Spleen (tissue), 11 donors: ENCODE measurements around the gene ZDHHC17. TPM values are rescaled to one million over a fixed set of nuclear protein-coding genes. Genes with fewer than 3 reads are reported as not detected.
"Not testable (repeated sequence)": the region's sequence is repeated elsewhere in the genome, so short reads cannot be mapped to it uniquely, and the experiment has no call there.

Experiments used
- DNase-seq: peaks from one replicate; pipeline ENCODE4 v3.0.0-alpha.2; 2020
- H3K27ac ChIP-seq, 8 donors: fragments of 200-600 bp; sonication (generic) in 7 of 8; 1 replicate in 4 of 8; 2 replicates in 4 of 8; pipeline versions ENCODE4 v1.5.0 to v1.8.0; 2016 to 2021; ENCODE audit warnings: inconsistent platforms in 4 of 8, mild to moderate bottlenecking in 4 of 8, moderate library complexity in 1 of 8
- H3K27me3 ChIP-seq, 7 donors: fragments of 200-600 bp; sonication (generic) in 6 of 7; replicated peaks in 1 of 7; 1 replicate in 4 of 7; 2 replicates in 3 of 7; pipeline versions ENCODE4 v1.5.0 to v1.8.0; 2016 to 2021; ENCODE audit warnings: inconsistent platforms in 3 of 7, mild to moderate bottlenecking in 1 of 7
- H3K36me3 ChIP-seq, 6 donors: fragments of 200-600 bp; sonication (generic) in 5 of 6; 1 replicate in 4 of 6; 2 replicates in 2 of 6; pipeline versions ENCODE4 v1.5.0 to v1.8.0; 2016 to 2021; ENCODE audit warnings: inconsistent platforms in 2 of 6
- H3K4me1 ChIP-seq, 6 donors: fragments of 200-600 bp; sonication (generic) in 5 of 6; 1 replicate in 3 of 6; 2 replicates in 3 of 6; pipeline versions ENCODE4 v1.5.0 to v1.8.0; 2016 to 2021; ENCODE audit warnings: inconsistent platforms in 3 of 6
- H3K4me3 ChIP-seq, 8 donors: fragments of 200-600 bp; sonication (generic) in 7 of 8; 1 replicate in 4 of 8; 2 replicates in 4 of 8; pipeline versions ENCODE4 v1.5.0 to v1.8.0; 2016 to 2021; ENCODE audit warnings: inconsistent platforms in 4 of 8, mild to moderate bottlenecking in 4 of 8, moderate library complexity in 2 of 8
- H3K9me3 ChIP-seq, 8 donors: fragments of 200-600 bp; sonication (generic) in 7 of 8; 1 replicate in 4 of 8; 2 replicates in 4 of 8; pipeline versions ENCODE4 v1.5.0 to v1.8.0; 2016 to 2021; ENCODE audit warnings: inconsistent platforms in 4 of 8
- CTCF ChIP-seq, 11 experiments: fragments of 200-600 bp in 7 of 11; fragments of 450-650 bp in 4 of 11; sonication (generic) in 4 of 11; IDR thresholded peaks in 8 of 11; conservative IDR thresholded peaks in 3 of 11; 1 replicate in 7 of 11; 2 replicates in 4 of 11; pipeline versions ENCODE4 v1.4.0 to v1.8.0; 2016 to 2021; ENCODE audit warnings: antibody characterized with exemption in 11 of 11, inconsistent platforms in 4 of 11, mild to moderate bottlenecking in 1 of 11
- POLR2A ChIP-seq, 3 donors: fragments of 450-650 bp; IDR thresholded peaks; one replicate each; pipeline ENCODE4 v1.5.1; 2017; ENCODE audit warnings: antibody characterized with exemption in 3 of 3, mild to moderate bottlenecking in 1 of 3
- POLR2AphosphoS5 ChIP-seq, 3 donors: sonication (generic); formaldehyde crosslinking; IDR thresholded peaks; one replicate each; pipeline ENCODE4 v1.5.1; 2017; ENCODE audit warnings: antibody characterized with exemption in 3 of 3
- WGBS, 5 donors: extraction: QIAGEN DNeasy Blood & Tissue Kit in 3 of 5; methylation state at CpG; one replicate each; pipeline versions ENCODE4 v1.1.5 to v1.1.7; 2013 to 2018; 5-methylcytosine and 5-hydroxymethylcytosine counted together
- intact Hi-C: fragments of 100-400 bp; cut with DNase I; formaldehyde crosslinking; loops from one replicate; pipeline ENCODE4 v1.15.0; 2023; ENCODE audit warnings: low total_unique reads
- polyA plus RNA-seq, 3 donors: library from polyadenylated mRNA; stranded (reverse); fragments of 200-250 nt; gene quantifications; one replicate each; pipeline ENCODE4 v1.2.1, GENCODE V29; 2013
- total RNA-seq, 7 donors: library from RNA; depleted of rRNA in 3 of 7; stranded (reverse); fragments of >200 nt in 3 of 7; fragmentation: NEBNext Ultra II Directional in 4 of 7; extraction: Animal tissue kit (Norgen Biotek cat#: 25700) in 4 of 7; gene quantifications; one replicate each; pipeline versions ENCODE4 v1.1.0 to v1.2.1, GENCODE V29; 2016 to 2021
- donor health status: healthy with polysubstance abuse.
- donor health status: DM: no; HTN: no; CAD: no; lungs with moderate emphysema.
- donor health status: DM: no; HTN: no; CAD: no.
- donor health status: Bipolar disorder and iron deficiency.
- donor health status: healthy.
- donor health status: DM: no; HTN: no; CAD: no.
- donor health status: DM: yes; HTN: yes; CAD: no.

ZDHHC17 gene
- total and polyA plus RNA-seq, 10 donors: 10.1 to 69.4 (median 45.8) TPM

GRCh38 chr12:76717314-76717713 lies 46.6 kb upstream of the ZDHHC17 start:
- Histone ChIP-seq H3K9me3 (no peaks in the 10 kb centered on the region), H3K27ac (no peak overlapping the region), H3K36me3 (no peaks in the 10 kb centered on the region), H3K27me3 (no peaks in the 10 kb centered on the region), H3K4me3 (no peak overlapping the region), H3K4me1 (no peaks in the 10 kb centered on the region)
- TF ChIP-seq CTCF (IDR thresholded peaks at IDR 0.05 in 8 of 11, conservative IDR thresholded peaks at IDR 0.05 in 3 of 11) (no peak), POLR2A (IDR thresholded peaks at IDR 0.05) (no peak), POLR2AphosphoS5 (IDR thresholded peaks at IDR 0.05) (no peak)
- WGBS, 5 donors: 77 to 92% (median 83%) methylated on average over 1 of the region's 1 CpG
- no peak for DNase-seq
- intact Hi-C loops: no loop called here

GRCh38 chr12:76719171-76720041 lies 44.5 kb upstream of the ZDHHC17 start:
- H3K27ac ChIP-seq: no peak overlapping the region
- H3K9me3 ChIP-seq: no peaks in the 10 kb centered on the region
- H3K4me1 ChIP-seq: no peaks in the 10 kb centered on the region
- H3K36me3 ChIP-seq: no peaks in the 10 kb centered on the region
- no peak for TF ChIP-seq CTCF (IDR thresholded peaks at IDR 0.05 in 8 of 11, conservative IDR thresholded peaks at IDR 0.05 in 3 of 11)
- DNase-seq: no peak
- 90 to 95% (median 94%) methylated on average over 4 to 5 of the region's 5 CpGs for WGBS, 5 donors
- intact Hi-C loops: no loop called here
- no peak overlapping the region for H3K4me3 ChIP-seq
- no peaks in the 10 kb centered on the region for H3K27me3 ChIP-seq

GRCh38 chr12:76720068-76720467 lies 43.8 kb upstream of the ZDHHC17 start:
- Histone ChIP-seq H3K27me3 (no peaks in the 10 kb centered on the region), H3K4me3 (no peak overlapping the region), H3K9me3 (no peaks in the 10 kb centered on the region), H3K27ac (no peak overlapping the region), H3K4me1 (no peaks in the 10 kb centered on the region), H3K36me3 (no peaks in the 10 kb centered on the region)
- no peak for DNase-seq
- no peak for TF ChIP-seq POLR2AphosphoS5 (IDR thresholded peaks at IDR 0.05)
- TF ChIP-seq CTCF (IDR thresholded peaks at IDR 0.05 in 8 of 11, conservative IDR thresholded peaks at IDR 0.05 in 3 of 11): no peak
- no peak for TF ChIP-seq POLR2A (IDR thresholded peaks at IDR 0.05)
- WGBS, 5 donors: 74 to 95% (median 86%) methylated on average over 2 of the region's 2 CpGs
- intact Hi-C loops: no loop called here

- H3K4me3 ChIP-seq: no peak overlapping the region
- H3K27me3 ChIP-seq: no peaks in the 10 kb centered on the region
- H3K9me3 ChIP-seq: no peaks in the 10 kb centered on the region
- intact Hi-C loops: no loop called here
- no peak for DNase-seq
- no peaks in the 10 kb centered on the region for H3K4me1 ChIP-seq
- TF ChIP-seq POLR2AphosphoS5 (IDR thresholded peaks at IDR 0.05) (no peak), POLR2A (IDR thresholded peaks at IDR 0.05) (no peak), CTCF (IDR thresholded peaks at IDR 0.05 in 8 of 11, conservative IDR thresholded peaks at IDR 0.05 in 3 of 11) (no peak)
- H3K27ac ChIP-seq: no peak overlapping the region
- H3K36me3 ChIP-seq: no peaks in the 10 kb centered on the region
These were observed 37.3 kb upstream of the ZDHHC17 start for GRCh38 chr12:76726626-76727025.

DNA sequence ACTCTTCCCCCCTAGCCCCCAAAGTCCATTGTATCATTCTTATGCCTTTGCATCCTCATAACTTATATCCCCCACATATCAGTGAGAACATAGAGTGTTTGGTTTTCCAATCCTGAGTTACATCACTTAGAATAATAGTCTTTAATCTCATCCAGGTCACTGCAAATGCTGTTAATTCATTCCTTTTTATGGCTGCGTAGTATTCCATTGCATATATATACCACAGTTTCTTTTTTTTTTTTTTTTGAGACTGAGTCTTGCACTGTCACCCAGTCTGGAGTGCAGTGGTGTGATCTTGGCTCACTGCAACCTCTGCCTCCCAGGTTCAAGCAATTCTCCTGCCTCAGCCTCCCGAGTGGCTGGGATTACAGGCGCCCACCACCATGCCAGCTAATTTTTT lies 31.7 kb upstream of the ZDHHC17 start:
- DNase-seq, H3K4me1 ChIP-seq, H3K4me3 ChIP-seq, H3K36me3 ChIP-seq, H3K27me3 ChIP-seq, intact Hi-C loops, H3K27ac ChIP-seq: not testable (repeated sequence)
- H3K9me3 ChIP-seq: peaks cover 0 to 26% (median 14%) of the 10 kb centered on the region in 8 donors
- WGBS, 5 donors: 84 to 97% (median 93%) methylated on average over 3 of the region's 3 CpGs

DNA sequence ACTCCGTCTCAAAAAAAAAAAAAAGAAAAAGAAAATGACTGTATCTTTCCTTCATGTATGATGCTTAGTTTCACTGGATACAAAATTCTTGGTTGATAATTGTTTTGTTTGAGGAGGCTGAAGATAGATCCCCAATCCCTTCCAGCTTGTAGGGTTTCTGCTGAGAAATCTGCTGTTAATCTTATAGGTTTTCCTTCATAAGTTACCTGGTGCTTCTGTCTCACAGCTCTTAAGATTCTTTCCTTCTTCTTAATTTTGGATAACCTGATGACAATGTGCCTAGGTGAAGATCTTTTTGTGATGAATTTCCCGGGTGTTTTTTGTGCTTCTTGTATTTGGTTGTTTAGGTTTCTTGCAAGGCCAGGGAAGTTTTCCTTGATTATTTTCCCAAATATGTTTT lies 26.2 kb upstream of the ZDHHC17 start:
- WGBS, 5 donors: 91 to 100% (median 95%) methylated on average over 1 to 2 of the region's 2 CpGs
- H3K4me1 ChIP-seq, H3K27me3 ChIP-seq: not testable (repeated sequence)

More for the DNA sequence above, 26.2 kb upstream of the ZDHHC17 start:
- H3K36me3 ChIP-seq, H3K27ac ChIP-seq, H3K4me3 ChIP-seq, intact Hi-C loops, DNase-seq: not testable (repeated sequence)
- peaks cover 0 to 36% (median 21%) of the 10 kb centered on the region in 8 donors for H3K9me3 ChIP-seq
